Measurements from ENCODE around the gene CTCFL. TPM values are rescaled to one million over a fixed set of nuclear protein-coding genes. Genes with fewer than 3 reads are reported as not detected.

CTCFL gene
- total and polyA plus RNA-seq, 2 of the 13 experiments (the other 11 are each of a cell fraction or from before 2014, with no cell fraction given) = 0.04 TPM; not detected in 1

- TF ChIP-seq, protein P1, sequence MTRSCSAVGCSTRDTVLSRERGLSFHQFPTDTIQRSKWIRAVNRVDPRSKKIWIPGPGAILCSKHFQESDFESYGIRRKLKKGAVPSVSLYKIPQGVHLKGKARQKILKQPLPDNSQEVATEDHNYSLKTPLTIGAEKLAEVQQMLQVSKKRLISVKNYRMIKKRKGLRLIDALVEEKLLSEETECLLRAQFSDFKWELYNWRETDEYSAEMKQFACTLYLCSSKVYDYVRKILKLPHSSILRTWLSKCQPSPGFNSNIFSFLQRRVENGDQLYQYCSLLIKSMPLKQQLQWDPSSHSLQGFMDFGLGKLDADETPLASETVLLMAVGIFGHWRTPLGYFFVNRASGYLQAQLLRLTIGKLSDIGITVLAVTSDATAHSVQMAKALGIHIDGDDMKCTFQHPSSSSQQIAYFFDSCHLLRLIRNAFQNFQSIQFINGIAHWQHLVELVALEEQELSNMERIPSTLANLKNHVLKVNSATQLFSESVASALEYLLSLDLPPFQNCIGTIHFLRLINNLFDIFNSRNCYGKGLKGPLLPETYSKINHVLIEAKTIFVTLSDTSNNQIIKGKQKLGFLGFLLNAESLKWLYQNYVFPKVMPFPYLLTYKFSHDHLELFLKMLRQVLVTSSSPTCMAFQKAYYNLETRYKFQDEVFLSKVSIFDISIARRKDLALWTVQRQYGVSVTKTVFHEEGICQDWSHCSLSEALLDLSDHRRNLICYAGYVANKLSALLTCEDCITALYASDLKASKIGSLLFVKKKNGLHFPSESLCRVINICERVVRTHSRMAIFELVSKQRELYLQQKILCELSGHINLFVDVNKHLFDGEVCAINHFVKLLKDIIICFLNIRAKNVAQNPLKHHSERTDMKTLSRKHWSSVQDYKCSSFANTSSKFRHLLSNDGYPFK (CRISPR knock-in tag; IDR thresholded peaks at IDR 0.05; ENCODE audit: borderline replicate concordance) = no peak
- no peak for TF ChIP-seq ZNF251 (CRISPR knock-in tag; IDR thresholded peaks at IDR 0.05)
Measured at GRCh38 chr20:57500235-57500634, 24.7 kb downstream of the CTCFL start (continued).

GRCh38 chr20:57499676-57500075 lies 25.3 kb downstream of the CTCFL start:
- Histone ChIP-seq H3K4me2 (ENCODE audit: low read depth, low read length) (no peak overlapping the region), H3K36me3 (replicated peaks in 1 of 2; ENCODE audit: control insufficient read depth in 1 of 2, insufficient read depth in 2 of 2, low read length in 2 of 2) (no peaks in the 10 kb centered on the region), H3K4me3 (replicated peaks in 1 of 3; ENCODE audit: insufficient read depth in 1 of 3, low read depth in 2 of 3, low read length in 3 of 3) (no peak overlapping the region), H3K4me1 (ENCODE audit: insufficient read depth, low read length) (no peaks in the 10 kb centered on the region; the same call in 1 of the 2 replicates), H3K9me3 (ENCODE audit: low read length) (no peaks in the 10 kb centered on the region), H3K27me3 (ENCODE audit: control insufficient read depth in 1 of 2, insufficient read depth in 2 of 2, low read length in 2 of 2) (peaks cover 4 to 46% of the 10 kb centered on the region in 2 experiments; a peak in 4 of 5 replicates), H3K27ac (ENCODE audit: extremely low read length, insufficient read depth, low read length) (no peak overlapping the region), H3K9ac (ENCODE audit: insufficient read depth, low read depth, low read length) (no peak overlapping the region), H4K20me1 (ENCODE audit: insufficient read depth, low read length) (no peaks in the 10 kb centered on the region), H3K79me2 (ENCODE audit: insufficient read depth, low read length) (no peaks in the 10 kb centered on the region), H2AFZ (ENCODE audit: low read length) (no peak overlapping the region)
- 16% methylated on average over 14 of the region's 14 CpGs for WGBS (ENCODE audit: low lambda C conversion rate)
- ATAC-seq (no peak), DNase-seq (ENCODE audit: low spot score) (no peak), FAIRE-seq (no peak)
- intact Hi-C loops (cut with micrococcal nuclease; ENCODE audit: unreplicated experiment) = loop anchor here (2.0 kb wide), 1 partner anchor 411 kb away; no protein-coding TSS in a partner anchor
- BruUV-seq (replicated peaks) = no TSS peak
- POLR2A ChIA-PET = no interaction called here
- in situ Hi-C loops (cut with HindIII; ENCODE audit: extremely low pct_ligation_motif_present, low pct_unique_long_range_greater_than_20kb) = loop anchor here (5.0 kb wide), 1 partner anchor 117 kb away; no protein-coding TSS in a partner anchor
- CTCF ChIA-PET (ENCODE audit: low intra/inter-chr PET ratio, low total read pairs) = interaction anchor here (2.5 kb wide), 1 partner anchor 117 kb away, joined by 10 read pairs; no protein-coding TSS in a partner anchor
- no peak for TF ChIP-seq CHCHD3 (CRISPR knock-in tag; IDR thresholded peaks at IDR 0.05)
- TF ChIP-seq ZFP90 (CRISPR knock-in tag; IDR thresholded peaks at IDR 0.05; ENCODE audit: borderline replicate concordance) = no peak
- TF ChIP-seq GATAD2A (CRISPR knock-in tag; IDR thresholded peaks at IDR 0.05) = no peak
- no peak for TF ChIP-seq FLYWCH1 (CRISPR knock-in tag; IDR thresholded peaks at IDR 0.05)
- no peak for TF ChIP-seq ZNF501 (CRISPR knock-in tag; IDR thresholded peaks at IDR 0.05)
- no peak for TF ChIP-seq ZNF567 (CRISPR knock-in tag; IDR thresholded peaks at IDR 0.05; ENCODE audit: borderline replicate concordance)
- no peak for TF ChIP-seq ZNF33A (CRISPR knock-in tag; IDR thresholded peaks at IDR 0.05; ENCODE audit: borderline replicate concordance)
- no peak for TF ChIP-seq ZNF878 (CRISPR knock-in tag; IDR thresholded peaks at IDR 0.05)
- no peak for TF ChIP-seq ISL2 (CRISPR knock-in tag; IDR thresholded peaks at IDR 0.05)
- TF ChIP-seq ZFP91 (CRISPR knock-in tag; IDR thresholded peaks at IDR 0.05; ENCODE audit: borderline replicate concordance) = no peak
- TF ChIP-seq SETDB1 (CRISPR knock-in tag; IDR thresholded peaks at IDR 0.05; ENCODE audit: borderline replicate concordance) = no peak
- no peak for TF ChIP-seq ZNF639 (CRISPR knock-in tag; conservative IDR thresholded peaks at IDR 0.05)
- no peak for TF ChIP-seq GZF1 (CRISPR knock-in tag; IDR thresholded peaks at IDR 0.05)
- no peak for TF ChIP-seq ZNF121 (CRISPR knock-in tag; IDR thresholded peaks at IDR 0.05)
- TF ChIP-seq REL (CRISPR knock-in tag; conservative IDR thresholded peaks at IDR 0.05) = no peak
- TF ChIP-seq PTBP1 (IDR thresholded peaks at IDR 0.05; ENCODE audit: low read depth, low read length, poor library complexity, severe bottlenecking) = no peak
- TF ChIP-seq PCBP1 (IDR thresholded peaks at IDR 0.05; ENCODE audit: borderline replicate concordance, low read depth, low read length) = no peak
